NCI-H1930 (cell line): ENCODE data around the gene GFAP.
A peak's percentile ranks its signal among the peaks of the same experiment; 100 is the strongest.

Experiments
- DNase-seq, 2 experiments: peaks; one replicate each; lab custom pipeline; 2025; lab: John Stamatoyannopoulos, UW

The GFAP gene

GRCh38 chr17:44899074-44899782 is 16.1 kb downstream of the GFAP start, which contains the start of gene EFTUD2:
EFTUD2 (minus strand) TSS chr17:44899445; CDS start chr17:44894521, 4,924 bp downstream.
- DNase-seq = peak; percentile 84 to 94

- DNase-seq = no peak
Measured at GRCh38 chr17:44898768-44899073, 16.6 kb downstream of the GFAP start.

- DNase-seq = no peak
Measured at GRCh38 chr17:44894642-44895041, 20.7 kb downstream of the GFAP start.

DNA sequence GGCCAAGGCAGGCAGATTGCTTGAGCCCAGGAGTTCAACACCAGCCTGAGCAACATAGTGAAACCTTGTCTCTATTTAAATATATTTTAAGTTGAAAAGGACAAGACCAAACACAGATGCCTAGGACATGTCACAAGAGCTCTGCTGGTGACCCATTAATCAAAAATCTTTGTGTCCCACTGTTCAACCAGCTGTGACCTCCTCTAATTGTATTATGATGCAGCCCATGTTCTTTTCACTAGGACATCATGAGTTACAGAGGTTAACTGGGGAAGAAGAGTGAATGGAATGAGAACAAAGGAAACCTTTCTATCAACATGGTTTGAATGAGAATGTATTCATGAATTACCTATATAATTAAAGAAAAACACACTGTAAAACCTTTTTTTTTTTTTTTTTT is 23.1 kb downstream of the GFAP start:
- no peak for DNase-seq

GRCh38 chr17:44889003-44889402 is 26.3 kb downstream of the GFAP start:
- no peak for DNase-seq

- DNase-seq = no peak
Measured at GRCh38 chr17:44887971-44888954, 27.0 kb downstream of the GFAP start.

GRCh38 chr17:44887016-44887415 is 28.3 kb downstream of the GFAP start:
- DNase-seq = no peak

GRCh38 chr17:44884941-44885340 is 30.4 kb downstream of the GFAP start:
- DNase-seq = no peak

GRCh38 chr17:44881145-44881544 is 34.2 kb downstream of the GFAP start:
- no peak for DNase-seq

GRCh38 chr17:44880062-44880461 is 35.2 kb downstream of the GFAP start:
- DNase-seq = no peak

- no peak for DNase-seq
Measured at GRCh38 chr17:44879376-44879775, 35.9 kb downstream of the GFAP start.

DNA sequence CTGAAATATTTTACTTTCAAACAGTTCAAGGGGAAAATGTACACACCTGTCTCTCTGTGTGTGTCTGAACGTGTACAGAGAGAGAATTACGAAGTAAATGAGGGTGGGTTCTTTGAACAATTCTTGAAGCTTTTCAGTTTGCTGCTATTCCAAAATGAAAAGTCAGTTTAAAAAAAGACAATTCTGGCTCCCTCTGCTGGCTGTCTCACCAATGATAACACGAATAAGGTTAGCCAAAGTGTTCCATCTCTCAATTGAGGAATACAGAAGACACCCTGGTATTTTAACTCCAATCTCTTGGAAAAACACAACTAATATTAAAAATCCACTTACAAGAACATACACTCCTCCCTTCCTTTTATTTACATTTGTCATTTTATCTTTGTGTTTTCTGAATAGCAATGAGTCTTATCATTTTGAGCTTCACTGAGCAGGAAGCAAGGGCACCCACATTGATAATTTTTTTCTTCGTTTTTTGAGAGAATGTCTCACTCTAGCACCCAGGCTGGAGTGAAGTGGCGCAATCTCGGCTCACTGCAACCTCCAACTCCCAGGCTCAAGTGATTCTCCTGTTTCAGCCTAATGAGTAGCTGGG is 36.6 kb downstream of the GFAP start:
- no peak for DNase-seq

GRCh38 chr17:44877121-44877520 is 38.2 kb downstream of the GFAP start:
- DNase-seq = no peak

GRCh38 chr17:44875761-44876160 is 39.5 kb downstream of the GFAP start:
- DNase-seq = no peak

- no peak for DNase-seq
Measured at GRCh38 chr17:44872131-44872768, 43.0 kb downstream of the GFAP start.

- DNase-seq = no peak
Measured at GRCh38 chr17:44871556-44871955, 43.7 kb downstream of the GFAP start.

- no peak for DNase-seq
Measured at GRCh38 chr17:44867841-44868240, 47.5 kb downstream of the GFAP start.

GRCh38 chr17:44865931-44866330 is 49.4 kb downstream of the GFAP start:
- no peak for DNase-seq

DNA sequence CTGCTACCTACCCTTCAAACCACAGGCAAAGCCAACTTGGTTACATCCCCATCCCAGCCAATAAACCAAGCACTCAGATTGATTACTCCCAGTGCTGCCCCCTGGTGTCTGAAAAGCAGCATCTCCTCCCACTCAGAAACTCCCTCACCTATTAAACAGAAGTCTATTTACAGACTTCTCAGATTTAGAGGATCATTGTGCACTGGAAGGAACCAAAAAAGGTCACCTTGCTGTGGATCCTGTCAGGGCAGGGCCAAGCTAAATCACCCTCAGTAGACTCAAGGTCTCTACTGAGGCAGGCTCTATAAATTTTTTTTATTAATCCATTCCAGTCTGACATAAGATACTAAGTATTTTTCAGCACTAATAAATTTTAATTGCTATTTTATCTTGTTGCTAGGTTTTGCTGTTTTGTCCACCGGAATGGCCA is 50.1 kb downstream of the GFAP start:
- DNase-seq = peak; percentile 30 to 53

DNA sequence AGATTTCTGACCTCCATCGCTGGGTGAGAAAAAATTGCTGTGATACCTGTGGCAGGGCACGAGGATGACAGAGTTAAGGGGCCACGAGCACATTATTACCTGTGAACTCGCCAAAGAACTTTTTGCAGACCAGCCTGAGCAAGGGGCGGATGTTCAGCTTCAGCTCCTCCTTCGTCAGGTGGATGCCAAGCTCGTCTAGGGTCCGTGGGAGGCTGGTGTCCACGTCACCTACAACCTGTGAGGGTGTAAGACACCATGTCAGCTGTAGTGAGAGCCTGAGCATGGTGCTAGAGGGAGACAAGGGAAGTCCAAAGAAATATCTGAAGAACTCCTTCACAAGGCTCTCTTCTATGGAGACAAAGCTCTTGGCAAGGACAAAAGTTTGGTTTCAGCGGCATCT is 50.5 kb downstream of the GFAP start:
- no peak for DNase-seq

- no peak for DNase-seq
Measured at GRCh38 chr17:44863061-44863918, 52.0 kb downstream of the GFAP start.
